ENCODE measurements around the gene BEAN1.

DNA sequence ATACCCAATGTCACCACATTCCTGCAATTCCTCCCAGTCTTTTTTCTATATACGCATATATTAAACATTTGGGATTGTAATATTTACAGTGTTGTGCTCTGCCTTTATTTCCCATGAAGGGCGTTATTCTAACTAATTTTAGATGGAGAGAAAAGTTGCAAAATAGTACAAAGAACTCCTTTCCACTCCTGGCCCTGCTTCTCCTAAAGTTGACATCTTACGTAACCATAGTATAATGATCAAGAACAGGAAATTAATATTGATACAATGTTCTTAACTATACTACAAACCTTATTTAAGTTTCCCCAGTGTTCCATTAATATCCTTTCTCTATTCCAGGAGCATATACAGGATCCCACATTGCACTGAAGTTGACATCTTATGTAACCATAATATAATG lies 76.5 kb downstream of the BEAN1 start:
- TF ChIP-seq, protein P1, sequence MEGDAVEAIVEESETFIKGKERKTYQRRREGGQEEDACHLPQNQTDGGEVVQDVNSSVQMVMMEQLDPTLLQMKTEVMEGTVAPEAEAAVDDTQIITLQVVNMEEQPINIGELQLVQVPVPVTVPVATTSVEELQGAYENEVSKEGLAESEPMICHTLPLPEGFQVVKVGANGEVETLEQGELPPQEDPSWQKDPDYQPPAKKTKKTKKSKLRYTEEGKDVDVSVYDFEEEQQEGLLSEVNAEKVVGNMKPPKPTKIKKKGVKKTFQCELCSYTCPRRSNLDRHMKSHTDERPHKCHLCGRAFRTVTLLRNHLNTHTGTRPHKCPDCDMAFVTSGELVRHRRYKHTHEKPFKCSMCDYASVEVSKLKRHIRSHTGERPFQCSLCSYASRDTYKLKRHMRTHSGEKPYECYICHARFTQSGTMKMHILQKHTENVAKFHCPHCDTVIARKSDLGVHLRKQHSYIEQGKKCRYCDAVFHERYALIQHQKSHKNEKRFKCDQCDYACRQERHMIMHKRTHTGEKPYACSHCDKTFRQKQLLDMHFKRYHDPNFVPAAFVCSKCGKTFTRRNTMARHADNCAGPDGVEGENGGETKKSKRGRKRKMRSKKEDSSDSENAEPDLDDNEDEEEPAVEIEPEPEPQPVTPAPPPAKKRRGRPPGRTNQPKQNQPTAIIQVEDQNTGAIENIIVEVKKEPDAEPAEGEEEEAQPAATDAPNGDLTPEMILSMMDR (IDR thresholded peaks at IDR 0.05; ENCODE audit: poor library complexity, severe bottlenecking): no peak
- TF ChIP-seq REST (IDR thresholded peaks at IDR 0.05; ENCODE audit: borderline replicate concordance): no peak
- TF ChIP-seq TAF1 (IDR thresholded peaks at IDR 0.05; ENCODE audit: low read depth): no peak
- no peak for TF ChIP-seq POLR2AphosphoS5 (IDR thresholded peaks at IDR 0.05)
- TF ChIP-seq EZH2 (IDR thresholded peaks at IDR 0.05; ENCODE audit: borderline replicate concordance, insufficient read depth, low read length, poor library complexity, severe bottlenecking): no peak
